HG02884 (cell line): ENCODE results near the gene AGBL1.
"Not testable (repeated sequence)": the region's sequence is repeated elsewhere in the genome, so short reads cannot be mapped to it uniquely, and the experiment has no call there.

ENCODE experiments used
- ATAC-seq: cut with Tn5 transposase; IDR thresholded peaks from one replicate; pipeline ENCODE4 v1.9.1; 2021; ENCODE audit warnings: mild to moderate bottlenecking, moderate library complexity; ENCODE audit not compliant: unreplicated experiment

The AGBL1 gene

GRCh38 chr15:86082619-86083380, 3.1 kb downstream of the AGBL1 start:
- no peak for ATAC-seq

- ATAC-seq: no peak
Observed at GRCh38 chr15:86087808-86088207, 8.1 kb downstream of the AGBL1 start.

- ATAC-seq: no peak
Observed at GRCh38 chr15:86089422-86089821, 9.8 kb downstream of the AGBL1 start.

- no peak for ATAC-seq
Observed at GRCh38 chr15:86101818-86102217, 22.1 kb downstream of the AGBL1 start.

GRCh38 chr15:86103825-86104224, 24.2 kb downstream of the AGBL1 start:
- ATAC-seq: no peak

- no peak for ATAC-seq
Observed at GRCh38 chr15:86106306-86106705, 26.6 kb downstream of the AGBL1 start.

- no peak for ATAC-seq
Observed at GRCh38 chr15:86115145-86115801, 35.6 kb downstream of the AGBL1 start.

GRCh38 chr15:86121568-86122225, 42.0 kb downstream of the AGBL1 start:
- ATAC-seq: no peak

- not testable (repeated sequence) for ATAC-seq
Observed at GRCh38 chr15:86122691-86123391, 43.2 kb downstream of the AGBL1 start.

GRCh38 chr15:86125775-86126174, 46.1 kb downstream of the AGBL1 start:
- ATAC-seq: no peak

- ATAC-seq: no peak
Observed at GRCh38 chr15:86127547-86127946, 47.9 kb downstream of the AGBL1 start.

- ATAC-seq: no peak
Observed at GRCh38 chr15:86135041-86135440, 55.4 kb downstream of the AGBL1 start.

GRCh38 chr15:86136861-86137260, 57.2 kb downstream of the AGBL1 start:
- no peak for ATAC-seq

- ATAC-seq: no peak
Observed at GRCh38 chr15:86138798-86139197, 59.1 kb downstream of the AGBL1 start.

- ATAC-seq: peak; percentile 57
Observed at GRCh38 chr15:86139828-86140227, 60.2 kb downstream of the AGBL1 start.

GRCh38 chr15:86154705-86155104, 75.0 kb downstream of the AGBL1 start:
- no peak for ATAC-seq

GRCh38 chr15:86155551-86155950, 75.9 kb downstream of the AGBL1 start:
- no peak for ATAC-seq

- ATAC-seq: no peak
Observed at GRCh38 chr15:86157606-86158293, 78.1 kb downstream of the AGBL1 start.

GRCh38 chr15:86159468-86159867, 79.8 kb downstream of the AGBL1 start:
- no peak for ATAC-seq

GRCh38 chr15:86161250-86161649, 81.6 kb downstream of the AGBL1 start:
- ATAC-seq: no peak

- no peak for ATAC-seq
Observed at GRCh38 chr15:86162172-86162591, 82.5 kb downstream of the AGBL1 start.
